GM18502 (cell line): ENCODE data around the gene ZNF500.
"Not testable (repeated sequence)": the region's sequence is repeated elsewhere in the genome, so short reads cannot be mapped to it uniquely, and the experiment has no call there.

Experiments
- ATAC-seq: cut with Tn5 transposase; IDR thresholded peaks from one replicate; pipeline ENCODE4 v1.9.1; 2021; ENCODE audit warnings: mild to moderate bottlenecking; ENCODE audit not compliant: unreplicated experiment, poor library complexity

ZNF500 gene

DNA sequence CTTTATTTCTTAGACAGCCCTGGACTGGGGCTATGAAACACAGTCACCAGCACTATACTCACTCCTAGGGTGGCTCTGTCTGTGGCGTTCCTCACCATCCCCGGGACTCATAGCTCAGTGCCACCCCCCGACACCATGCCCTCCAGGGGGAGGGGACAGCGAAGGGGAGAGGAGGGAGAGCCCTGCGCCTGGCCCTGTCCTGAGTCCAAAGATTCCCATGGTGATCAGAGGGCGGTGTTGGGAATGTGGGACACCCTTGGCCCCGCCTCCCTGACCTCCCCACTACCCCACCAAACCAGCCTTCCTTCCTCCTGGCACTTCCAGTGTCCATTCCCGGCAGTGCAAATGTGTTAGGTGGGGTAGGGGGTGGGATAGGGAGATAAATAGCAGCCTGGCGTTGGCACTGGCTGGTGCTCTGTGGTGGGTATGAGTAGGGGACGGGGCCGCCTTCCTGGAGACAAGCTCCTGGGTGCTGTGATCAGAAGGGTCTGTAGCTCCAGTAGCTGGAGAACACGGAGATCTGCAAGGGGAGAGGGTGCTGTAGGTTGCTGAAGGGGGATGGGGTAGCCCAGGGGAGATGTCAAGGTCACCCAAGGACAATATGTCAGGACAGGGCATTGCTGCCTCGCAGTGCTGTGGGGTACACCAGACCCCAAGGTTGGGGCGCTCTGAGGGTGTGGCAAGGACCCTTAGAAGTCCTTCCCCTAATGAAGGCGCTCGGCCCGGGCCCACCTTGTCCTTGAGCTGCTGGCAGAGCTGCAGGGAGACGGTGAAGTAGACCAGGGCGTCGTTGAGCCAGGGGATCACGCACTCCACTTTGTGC lies 30.2 kb upstream of the ZNF500 start:
- ATAC-seq = no peak

DNA sequence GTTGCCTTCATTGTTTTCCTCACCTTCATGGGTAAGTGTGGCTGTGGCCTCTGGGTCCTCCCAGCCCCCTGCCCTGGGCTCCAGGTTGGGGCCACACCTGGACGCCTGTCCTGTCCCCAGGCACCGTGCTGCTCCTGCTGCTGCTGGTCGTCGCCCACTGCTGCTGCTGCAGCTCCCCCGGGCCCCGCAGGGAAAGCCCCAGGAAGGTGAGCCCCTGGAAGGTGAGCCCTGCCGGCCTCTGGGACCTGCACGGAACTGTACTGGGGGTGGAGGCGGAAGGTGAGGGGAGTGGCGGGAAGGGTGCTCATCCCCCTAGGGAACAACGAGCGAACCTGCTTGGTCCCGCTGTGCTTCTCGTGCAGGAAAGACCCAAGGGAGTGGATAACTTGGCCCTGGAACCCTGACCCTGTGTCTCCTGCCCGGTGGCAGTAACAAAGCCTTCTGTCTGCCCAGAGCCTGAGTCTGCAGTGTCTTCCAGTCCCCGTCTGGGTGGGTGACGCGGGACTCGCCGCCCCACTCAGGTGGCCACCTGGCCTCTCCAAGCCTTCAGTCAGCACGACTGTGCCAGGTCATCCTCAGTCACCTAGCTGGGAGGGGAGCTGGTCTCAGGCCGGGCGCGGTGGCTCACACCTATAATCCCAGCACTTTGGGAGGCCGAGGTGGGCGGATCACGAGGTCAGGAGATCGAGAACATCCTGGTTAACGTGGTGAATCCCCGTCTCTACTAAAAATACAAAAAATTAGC lies 29.0 kb upstream of the ZNF500 start:
- ATAC-seq = no peak

DNA sequence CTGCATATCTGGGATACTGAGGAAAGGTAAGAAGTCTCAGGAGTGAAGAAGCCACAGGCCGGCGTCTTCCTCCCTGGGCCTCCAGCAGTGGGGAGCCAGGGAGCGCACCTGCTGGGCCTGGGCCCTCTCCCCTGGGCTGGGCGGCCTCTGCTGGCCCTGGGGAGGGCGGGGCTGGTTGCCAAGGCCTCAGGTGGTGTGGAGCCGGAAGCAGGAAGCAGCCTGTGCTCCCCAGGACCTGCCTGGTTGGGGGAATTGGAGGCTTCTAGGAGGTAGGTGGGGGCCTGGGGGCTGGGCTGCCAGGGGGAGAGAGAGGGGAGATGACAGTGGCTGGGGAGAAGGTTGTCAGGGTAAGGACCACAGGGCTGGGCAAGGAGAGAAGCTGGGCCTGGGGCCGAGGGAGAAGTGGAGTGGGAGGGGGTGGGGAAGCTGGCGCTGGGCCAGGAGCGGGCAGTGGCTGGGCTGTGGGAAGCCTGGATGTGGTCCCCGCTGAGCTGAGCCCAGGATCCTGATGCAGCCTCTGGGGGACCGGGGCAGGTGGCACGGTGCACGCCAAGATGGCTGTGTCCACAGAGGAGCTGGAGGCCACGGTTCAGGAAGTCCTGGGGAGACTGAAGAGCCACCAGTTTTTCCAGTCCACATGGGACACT lies 28.3 kb upstream of the ZNF500 start, which contains the start of gene SMIM22:
TSS of gene SMIM22 (plus strand) at position 189 of the 647 bp plus-strand sequence. CDS start at position 555, 366 bp downstream.
- ATAC-seq = no peak

DNA sequence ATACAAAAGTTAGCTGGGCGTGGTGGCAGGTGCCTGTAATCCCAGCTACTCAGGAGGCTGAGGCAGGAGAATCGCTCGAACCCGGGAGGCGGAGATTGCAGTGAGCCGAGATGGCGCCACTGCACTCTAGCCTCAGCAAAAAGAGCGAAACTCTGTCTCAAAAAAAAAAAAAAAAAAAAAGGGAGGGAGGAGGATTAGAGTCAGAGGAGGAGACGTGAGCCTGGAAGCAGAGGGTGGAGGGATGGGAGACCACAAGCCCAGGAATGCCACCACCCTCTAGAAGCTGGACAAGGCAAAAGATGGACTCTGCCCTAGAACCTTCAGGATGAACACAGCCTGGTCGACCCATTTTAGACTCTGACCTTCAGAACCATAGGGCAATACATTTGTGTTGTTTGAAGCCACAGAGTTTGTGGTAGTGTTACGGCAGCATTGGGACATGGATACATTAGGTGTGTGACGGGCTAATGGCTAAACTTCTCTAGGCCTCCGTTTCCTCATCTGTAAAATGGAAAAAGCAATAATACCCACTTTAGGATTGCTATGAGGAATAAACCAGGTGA lies 26.1 kb upstream of the ZNF500 start:
- ATAC-seq = no peak

DNA sequence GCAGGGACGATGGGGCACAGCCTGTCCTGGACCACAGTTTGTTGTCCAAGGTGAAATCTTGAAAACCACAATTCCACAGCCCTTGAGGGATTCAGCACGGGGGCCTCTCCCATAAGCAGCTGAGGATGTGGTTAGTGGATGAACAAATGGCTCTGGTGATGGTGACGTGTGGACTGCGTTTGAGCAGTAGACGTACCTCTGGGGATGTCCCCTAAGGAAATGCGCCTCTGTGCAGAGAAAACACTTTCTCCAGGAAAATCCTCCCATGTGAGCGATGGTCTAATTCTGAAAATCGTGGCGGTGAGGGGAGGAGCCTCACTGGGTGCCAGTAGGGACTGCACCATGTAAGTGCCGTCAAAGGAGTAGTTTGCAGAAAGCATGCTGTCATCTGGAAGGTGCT lies 23.9 kb upstream of the ZNF500 start:
- ATAC-seq = no peak

DNA sequence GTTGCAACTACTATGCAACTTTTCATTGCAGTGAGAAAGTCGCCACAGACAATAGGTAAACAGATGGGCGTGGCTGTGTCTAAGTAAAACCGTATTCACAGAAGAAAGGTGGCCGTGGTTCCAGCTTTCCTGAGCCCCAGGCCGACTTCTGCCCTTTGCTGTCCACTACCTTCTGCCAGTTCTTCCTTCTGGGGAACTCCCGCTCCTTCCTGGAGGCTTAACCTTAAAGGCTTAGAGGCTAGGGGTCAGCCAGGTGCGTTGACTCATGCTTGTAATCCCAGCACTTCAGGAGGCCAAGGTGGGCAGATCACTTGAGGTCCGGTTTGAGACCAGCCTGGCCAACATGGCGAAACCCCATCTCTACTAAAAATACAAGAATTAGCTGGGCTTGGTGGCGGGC lies 23.3 kb upstream of the ZNF500 start:
- no peak for ATAC-seq

DNA sequence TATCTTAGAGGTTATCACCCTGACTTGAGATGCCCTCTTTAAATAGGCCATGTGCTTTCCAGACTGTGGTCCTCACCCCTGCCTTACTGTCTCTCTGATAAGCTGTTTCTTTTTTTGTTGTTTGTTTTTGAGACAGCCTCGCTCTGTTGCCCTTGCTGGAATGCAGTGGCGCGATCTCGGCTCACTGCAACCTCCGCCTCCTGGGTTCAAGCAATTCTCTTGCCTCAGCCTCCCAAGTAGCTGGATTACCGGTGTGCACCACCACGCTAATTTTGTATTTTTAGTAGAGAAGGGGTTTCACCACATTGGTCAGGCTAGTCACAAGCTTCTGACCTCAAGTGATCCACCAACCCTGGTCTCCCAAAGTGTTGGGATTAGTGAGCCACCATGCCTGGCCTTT lies 21.9 kb upstream of the ZNF500 start:
- ATAC-seq = no peak

DNA sequence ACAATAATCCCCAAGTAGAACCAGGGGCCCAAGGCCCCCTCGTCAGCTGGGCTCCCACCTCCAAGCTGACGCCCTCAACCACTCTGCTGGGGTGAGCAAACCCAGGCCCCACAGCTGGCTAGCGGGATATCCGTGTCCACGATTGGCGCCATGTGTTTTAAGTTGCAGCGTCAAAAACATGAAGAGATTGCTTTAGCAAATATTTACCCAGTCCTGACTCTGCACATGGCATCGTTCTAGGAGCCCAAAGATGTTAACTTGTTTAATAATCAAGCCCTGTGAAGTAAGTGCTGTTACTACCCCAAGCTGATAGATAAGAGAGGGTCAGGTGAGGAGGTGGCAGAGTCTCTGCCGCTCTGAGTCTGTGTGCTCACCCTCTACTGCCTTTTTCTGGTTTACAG lies 21.5 kb upstream of the ZNF500 start:
- ATAC-seq = no peak

DNA sequence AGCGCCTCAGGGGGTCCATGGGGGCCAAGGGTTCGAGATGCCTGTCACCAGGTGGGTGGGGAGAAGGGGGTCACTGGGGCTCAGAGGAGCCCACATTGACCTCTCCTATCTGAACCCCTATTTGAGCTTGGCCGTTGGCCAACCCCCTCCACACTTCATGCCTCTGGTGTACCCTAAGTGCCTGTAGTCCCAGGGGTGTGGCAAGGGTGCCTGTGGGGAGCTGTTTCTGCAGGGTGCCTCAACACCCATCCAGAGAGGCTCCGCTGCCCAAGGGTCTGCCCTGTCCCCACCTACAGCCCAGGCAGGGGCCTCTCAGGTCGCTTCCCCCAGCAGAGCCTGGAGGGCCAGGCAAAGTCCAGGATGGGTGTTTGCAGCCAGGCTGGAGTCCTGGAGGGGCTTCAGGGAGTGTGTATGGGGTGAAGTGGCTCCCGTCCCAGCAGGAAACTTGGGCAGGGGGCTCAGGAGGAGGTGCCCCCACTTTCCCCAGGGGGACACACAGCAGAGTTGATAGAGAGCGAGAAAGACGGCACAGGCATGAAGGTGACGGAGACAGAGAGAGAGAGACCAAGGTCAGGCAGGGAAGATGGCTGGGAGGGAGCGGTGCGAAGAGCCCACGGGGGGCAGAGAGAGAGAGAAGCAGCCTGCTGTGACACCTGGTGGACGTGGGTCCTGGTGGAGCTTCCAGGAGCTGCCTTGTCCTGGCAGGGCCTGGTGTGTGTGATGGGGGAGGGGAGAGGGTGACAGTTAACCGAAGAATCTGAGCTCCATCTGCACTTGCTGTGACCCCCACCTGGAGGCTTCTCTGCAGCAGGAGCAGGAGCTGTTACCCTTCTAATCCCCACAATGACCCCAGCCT lies 20.9 kb upstream of the ZNF500 start, which contains the start of gene SEPTIN12:
TSS of gene SEPTIN12 (minus strand) at position 719 of the 856 bp plus-strand sequence. CDS start at position 19, 700 bp downstream.
- ATAC-seq = no peak

DNA sequence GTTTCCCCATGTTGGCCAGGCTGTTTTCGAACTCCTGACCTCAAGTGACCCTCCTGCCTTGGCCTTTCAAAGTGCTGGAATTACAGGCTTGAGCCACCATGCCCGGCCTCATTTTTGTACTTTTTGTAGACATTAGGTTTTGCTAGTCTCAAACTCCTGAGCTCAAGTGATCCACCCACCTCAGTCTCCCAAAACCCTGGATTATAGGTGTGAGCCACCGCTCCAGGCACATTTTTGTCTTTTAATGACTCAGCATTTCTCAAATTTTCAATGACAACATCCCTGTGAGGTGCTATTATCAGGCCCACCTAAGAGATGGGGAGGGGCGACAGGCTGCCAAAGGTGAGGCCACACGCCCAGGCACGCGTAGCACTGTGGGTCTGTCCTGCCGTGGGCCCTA lies 20.1 kb upstream of the ZNF500 start:
- no peak for ATAC-seq

DNA sequence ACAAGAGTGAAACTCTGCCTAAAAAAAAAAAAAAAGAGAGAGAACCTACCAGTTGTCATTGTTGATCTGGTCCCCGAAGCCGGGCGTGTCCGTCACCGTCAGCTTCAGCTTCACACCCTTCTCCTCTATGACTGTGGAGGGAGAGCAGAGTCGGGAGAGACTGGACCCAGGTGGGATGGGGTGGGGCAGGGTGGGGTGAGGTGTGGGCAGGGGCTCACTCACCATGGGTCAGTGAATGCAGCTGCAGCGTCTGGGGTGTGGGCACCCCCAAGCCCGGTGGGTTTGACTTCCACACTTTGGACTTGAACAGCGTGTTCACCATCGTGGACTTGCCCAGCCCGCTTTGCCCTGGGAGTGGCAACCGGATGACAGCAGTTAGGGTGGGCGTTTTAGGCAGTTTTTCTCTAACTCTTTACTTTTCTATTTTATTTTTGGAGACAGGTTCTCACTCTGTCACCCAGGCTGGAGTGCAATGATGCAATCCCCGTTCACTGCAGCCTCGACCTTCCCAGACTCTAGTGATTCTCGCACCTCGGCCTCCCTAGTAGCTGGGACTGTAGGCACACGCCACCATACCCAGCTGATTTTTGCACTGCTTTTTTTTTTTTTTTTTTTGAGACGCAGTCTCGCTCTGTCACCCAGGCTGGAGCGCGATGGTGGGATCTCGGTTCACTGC lies 18.9 kb upstream of the ZNF500 start:
- ATAC-seq = no peak

DNA sequence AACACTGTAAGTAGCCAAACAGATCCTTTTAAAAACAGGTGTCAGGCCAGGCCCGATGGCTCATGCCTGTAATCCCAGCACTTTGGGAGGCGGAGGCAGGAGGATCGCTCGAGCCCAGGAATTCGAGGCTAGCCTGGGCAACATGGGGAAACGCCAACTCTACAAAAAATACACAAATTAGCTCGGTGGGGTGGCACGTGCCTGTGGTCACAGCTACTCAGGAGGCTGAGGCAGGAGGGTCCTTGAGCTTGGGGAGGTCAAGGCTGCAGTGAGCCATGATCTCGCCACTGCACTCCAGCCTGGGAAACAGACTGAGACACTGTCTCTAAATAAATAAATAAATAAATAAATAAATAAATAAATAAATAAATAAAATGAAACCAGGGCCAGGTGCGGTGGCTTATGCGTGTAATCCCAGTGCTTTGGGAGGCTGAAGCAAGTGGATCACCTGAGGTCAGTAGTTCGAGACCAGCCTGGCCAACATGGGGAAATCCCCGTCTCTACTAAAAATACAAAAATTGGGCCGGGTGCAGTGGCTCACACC lies 17.6 kb upstream of the ZNF500 start:
- ATAC-seq = not testable (repeated sequence)

DNA sequence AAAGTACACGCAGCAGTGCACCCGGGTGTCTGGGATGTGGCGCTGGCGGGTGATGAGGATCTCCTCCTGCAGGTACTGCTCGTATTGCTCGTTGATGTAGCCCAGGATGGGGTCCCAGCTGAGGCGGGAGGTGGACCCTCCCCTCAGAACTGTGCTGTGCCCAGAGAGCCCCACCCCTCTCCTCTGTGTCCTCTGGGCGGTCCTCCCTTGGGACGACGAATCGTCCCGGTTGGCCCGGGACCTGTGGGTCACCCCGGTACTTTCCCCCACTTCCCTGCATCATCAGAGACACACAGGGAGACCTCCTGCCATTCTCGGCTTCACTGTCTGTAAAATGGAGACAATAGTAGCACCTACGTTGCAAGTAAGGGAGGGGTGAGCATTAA lies 17.0 kb upstream of the ZNF500 start:
- no peak for ATAC-seq

DNA sequence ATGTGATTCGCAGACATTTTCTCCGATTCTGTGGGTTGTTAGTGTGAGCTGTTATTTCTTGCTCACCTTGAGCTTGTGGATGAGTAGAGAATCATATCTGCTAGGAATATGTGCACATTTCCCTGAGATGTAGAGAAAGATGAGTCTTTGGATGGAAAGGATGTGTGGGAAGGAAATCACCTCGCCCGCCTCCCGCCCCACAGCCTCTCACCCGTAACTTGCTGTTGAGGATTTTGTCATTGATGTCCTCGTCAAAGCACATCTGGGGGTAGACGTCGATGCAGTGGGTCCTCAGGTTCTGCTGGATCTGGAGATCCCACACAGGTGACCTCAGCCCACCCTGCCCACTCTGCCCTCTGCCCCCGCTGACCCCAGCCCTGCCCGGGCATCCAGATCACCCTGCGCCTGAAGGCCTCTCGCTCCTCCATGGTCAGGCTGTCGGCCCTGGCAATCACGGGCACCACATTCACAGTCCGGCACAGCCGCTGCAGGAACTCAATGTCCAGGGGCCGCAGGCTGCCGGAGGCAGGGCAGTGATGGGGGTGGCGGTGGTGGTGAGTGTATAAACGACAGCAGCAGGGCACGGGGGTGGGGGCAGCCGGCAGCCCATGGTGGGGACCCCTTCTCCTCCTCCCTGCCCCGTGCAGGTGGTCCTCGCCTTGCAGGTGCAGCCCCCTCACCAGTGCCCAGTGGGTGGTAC lies 16.4 kb upstream of the ZNF500 start:
- ATAC-seq = no peak

DNA sequence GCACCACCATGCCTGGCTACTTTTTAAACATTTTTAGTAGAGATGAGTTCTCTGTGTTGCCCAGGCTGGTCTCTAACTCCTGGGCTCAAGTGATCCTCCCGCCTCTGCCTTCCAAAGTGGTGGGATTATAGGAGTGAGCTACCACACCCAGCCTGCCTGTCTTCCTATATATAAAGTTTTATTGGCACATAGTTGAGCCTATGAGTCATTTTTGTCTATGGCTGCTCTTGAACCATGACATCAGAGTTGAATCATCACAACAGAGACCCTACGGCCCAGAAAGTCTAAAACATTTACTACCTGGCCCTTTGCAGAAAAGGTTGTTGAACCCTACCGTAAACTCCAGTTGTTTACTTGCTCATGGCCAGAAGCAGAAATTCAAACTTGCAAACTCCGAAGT lies 13.3 kb upstream of the ZNF500 start:
- no peak for ATAC-seq

DNA sequence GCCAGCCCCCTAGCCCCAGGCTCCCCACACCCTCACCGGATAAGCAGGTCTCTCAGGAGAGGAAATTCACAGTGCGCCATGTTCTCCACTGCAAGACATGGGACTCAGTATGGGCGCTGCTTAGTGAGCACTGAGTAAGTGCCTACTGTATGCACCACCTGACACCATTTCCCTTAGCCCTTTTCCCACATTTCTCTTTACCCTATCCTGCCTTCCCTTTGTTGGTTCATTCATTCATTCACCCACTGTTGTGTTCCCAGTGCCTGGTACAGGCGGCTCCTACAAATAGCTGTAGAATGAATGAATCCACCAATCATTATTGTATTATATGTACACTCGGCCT lies 11.1 kb upstream of the ZNF500 start:
- no peak for ATAC-seq

DNA sequence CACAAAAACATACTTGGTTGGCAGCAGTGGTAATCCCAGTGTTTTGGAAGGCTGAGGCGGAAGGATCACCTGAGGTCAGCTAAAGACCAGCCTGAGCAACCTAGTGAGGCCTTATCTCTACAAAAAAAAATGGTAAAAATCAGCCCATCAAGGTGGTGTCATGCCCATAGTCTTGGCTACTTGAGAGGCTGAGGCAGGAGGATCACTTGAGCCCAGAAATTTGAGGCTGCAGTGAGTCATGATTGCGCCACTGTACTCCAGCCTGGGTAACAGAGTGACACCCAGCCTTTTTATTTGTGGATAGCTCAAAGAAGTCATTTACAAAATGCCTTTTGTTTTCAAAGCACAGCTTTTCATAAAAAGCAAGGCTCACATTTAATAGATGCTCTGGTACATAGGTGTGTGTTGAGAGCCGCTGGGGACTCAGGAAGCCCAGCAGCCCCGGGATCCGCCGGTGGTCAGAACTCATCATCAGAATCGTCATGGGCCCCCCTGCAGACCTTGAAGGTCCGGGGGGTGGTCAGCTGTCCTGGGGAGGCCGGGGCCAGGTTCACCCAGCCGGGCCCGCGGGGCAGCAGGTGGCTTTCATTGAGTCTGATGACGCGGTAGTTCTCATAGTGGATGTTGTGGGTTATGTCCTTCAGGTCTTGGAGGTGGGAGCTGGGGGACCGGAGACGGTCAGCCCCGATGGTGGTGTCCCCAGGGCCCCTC lies 10.5 kb upstream of the ZNF500 start:
- ATAC-seq = no peak

DNA sequence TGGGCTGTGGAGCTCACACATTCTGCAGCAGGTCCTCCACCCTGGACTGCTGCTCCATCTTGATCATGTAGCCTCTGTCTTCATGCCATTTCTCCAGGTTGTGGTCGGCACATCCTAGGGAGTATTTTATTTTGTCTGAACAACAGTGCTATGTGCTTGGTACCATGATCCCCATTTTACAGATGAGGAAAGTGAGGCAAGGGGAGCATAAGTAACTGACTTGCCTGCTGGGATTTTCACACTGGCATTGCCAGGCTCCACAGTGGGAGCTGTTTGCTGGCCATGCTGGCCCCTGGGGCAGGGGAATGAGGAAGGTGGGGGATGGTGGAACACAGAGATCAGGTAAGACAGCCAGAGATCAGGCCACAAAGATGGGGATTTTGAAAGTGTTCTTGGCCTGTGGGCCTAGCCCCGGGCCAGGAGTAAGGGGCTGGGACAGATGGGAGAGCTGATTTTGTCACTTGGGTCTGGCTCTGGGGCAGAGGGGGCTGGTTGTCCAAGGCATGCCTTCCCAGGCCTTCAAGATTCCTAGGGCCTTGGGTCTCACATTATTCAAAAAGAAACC lies 9.3 kb upstream of the ZNF500 start:
- no peak for ATAC-seq
